HG02840 (cell line): ENCODE data around the gene TSHZ2.

Experiments
- ATAC-seq: cut with Tn5 transposase; IDR thresholded peaks from one replicate; pipeline ENCODE4 v1.9.1; 2021; ENCODE audit warnings: mild to moderate bottlenecking, moderate library complexity, moderate number of reproducible peaks; ENCODE audit not compliant: unreplicated experiment, low FRiP score

TSHZ2 gene

GRCh38 chr20:53287357-53288042, 315.3 kb downstream of the TSHZ2 start:
- no peak for ATAC-seq

- ATAC-seq, result no peak
Measured at GRCh38 chr20:53291548-53291947, 319.4 kb downstream of the TSHZ2 start.

DNA sequence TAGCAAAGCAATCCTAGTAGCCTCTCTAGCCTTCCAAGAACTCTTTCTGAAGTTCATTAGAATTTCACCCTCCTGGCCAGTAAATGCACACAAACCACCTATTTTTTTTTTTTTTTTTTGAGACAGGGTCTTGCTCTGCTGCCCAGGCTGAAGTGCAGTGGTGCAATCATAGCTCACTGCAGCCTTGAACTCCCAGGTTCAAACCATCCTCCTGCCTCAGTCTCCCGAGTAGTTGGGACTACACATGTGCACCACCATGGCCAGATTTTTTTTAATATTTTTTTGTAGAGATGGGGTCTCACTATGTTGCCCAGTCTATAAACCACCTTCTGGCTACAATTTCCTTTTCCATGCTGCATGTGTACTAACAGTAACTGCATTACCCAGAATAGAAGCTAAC, 320.2 kb downstream of the TSHZ2 start:
- ATAC-seq, result no peak

DNA sequence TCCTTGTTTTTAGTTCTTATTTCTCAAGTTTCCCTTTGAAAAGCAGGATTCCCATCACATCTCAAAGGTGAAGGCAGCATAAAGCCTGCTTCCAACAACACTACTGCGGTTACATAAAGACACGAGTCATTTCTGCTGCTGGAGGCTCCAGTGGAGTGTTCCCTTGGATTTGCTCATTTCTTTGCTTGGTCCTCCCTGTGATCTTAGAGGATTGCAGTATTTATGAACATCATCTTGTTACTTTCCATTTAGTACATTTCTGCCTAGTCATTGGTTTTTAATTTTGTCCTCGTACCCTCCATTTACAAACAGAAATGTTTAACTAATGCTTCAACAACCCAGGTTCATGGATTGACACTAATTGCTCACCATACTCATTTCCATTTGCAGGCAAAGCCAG, 322.6 kb downstream of the TSHZ2 start:
- no peak for ATAC-seq

DNA sequence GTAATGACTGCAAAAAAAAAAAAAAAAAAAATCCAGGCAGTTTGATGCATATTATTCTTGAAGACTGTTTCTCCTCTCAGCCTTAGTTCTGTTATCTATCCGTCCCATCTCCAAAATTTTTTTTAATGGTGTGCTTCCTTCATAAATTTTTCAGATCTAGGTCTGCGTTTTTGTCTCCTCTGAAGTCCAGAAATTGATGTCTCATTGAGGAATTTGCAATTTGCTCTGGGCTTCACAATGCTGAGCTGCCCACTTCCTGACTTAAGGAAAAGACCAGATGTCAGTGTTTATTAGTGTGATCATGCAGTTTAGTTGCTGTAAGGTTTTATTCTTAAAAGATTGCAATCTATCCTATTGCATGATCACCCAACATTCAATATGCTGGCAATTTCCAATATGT, 323.9 kb downstream of the TSHZ2 start:
- ATAC-seq, result no peak

DNA sequence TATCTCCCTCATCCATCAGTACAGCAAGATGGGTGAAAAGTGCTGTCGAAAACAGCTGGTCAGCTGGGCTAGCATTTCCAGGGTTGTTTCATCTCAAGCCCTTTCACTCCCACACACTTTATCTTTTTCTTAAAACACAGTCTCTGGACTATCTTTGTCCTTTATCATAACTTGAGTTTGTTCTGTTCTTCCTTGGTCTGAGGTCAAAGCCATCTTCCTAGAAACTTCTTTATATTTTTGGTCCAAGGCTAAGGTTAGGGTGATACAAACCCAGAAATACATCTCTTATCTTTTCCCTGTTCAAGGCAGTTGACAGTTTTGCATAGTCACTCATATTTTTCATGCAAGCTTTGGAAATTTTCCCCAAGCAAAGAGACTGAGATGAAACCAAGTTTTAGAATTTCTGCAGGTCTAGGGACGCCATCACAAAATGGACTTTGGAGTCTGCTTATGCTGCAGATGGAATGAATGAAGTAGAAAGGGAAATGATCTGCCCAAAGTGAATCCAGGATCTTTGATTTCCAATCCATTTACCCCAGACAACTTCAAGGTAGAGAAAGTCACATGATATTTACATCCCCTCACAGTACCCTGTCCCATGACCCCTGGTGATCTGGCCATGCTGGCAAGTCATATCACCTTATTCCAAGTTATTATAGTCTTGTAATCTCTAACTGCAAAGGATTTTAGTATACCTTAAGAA, 324.4 kb downstream of the TSHZ2 start:
- no peak for ATAC-seq

DNA sequence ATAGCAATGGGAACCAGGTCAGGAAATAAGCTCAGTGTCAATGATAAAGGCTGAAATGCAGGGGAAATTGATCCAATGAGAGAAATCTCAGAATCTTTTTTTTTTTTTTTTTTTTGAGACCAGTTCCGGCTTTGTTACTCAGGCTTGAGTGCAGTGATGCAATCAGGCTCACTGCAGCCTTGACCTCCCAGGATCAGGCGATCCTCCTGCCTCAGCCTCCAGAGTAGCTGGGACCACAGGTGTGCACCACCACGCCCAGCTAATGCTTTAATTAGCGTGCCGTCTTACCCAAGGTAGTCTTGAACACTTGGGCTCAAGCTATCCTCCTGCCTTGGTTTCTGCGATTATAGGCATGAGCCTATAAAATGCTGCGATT, 325.0 kb downstream of the TSHZ2 start:
- no peak for ATAC-seq

GRCh38 chr20:53298260-53298659, 326.1 kb downstream of the TSHZ2 start:
- no peak for ATAC-seq

GRCh38 chr20:53298911-53299310, 326.8 kb downstream of the TSHZ2 start:
- ATAC-seq, result no peak

GRCh38 chr20:53299831-53300230, 327.7 kb downstream of the TSHZ2 start:
- ATAC-seq, result no peak

- no peak for ATAC-seq
Measured at GRCh38 chr20:53301869-53302268, 329.7 kb downstream of the TSHZ2 start.

DNA sequence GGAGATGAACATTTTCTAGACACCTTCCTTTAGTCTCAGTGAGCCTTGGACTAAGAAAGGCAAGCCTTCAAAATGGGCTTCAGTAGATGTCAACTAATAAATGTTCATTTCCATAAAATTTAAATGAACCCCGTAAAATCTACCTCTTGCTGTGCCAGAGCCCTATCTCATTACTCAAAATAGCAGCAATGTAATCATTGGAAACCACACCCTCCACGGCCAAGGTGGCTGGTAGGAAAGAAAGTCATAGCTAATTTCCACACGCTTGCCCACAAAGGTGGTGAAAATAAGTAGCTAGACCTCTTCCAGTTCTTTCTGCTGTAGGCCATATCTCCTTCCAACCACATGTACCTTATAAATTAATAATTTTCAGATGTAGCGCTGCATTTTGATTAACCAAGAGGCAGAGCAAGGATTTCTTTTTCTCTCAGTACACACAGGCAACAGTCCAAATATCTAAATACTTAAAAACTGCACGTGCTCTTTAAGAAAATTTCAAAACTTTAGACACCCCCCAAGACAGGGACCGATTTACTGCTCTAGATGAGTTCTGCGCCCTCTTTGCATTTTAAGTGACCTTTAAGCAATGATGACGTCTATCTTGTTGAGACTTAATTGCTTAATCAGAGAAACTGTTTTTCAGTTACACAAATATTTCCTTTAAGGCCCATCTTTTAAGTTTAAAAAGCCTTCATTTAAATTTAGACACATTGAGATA, 330.7 kb downstream of the TSHZ2 start:
- no peak for ATAC-seq

DNA sequence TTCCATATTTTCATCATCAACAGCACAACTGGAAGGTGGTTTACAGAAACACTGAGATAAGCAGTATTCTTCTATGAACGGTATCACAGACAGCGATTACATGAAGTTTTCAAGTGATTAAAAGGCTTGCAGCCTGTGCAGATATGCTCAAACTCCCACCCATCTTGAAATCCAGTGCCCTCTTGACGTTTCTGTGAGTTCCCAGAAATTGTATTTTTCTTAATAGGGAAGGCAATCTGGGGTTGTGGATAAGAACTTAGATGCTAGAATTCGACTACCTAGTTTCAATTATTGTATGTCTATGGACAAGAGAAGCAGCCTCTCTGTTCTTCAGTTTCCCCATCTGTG, 331.2 kb downstream of the TSHZ2 start:
- ATAC-seq, result no peak

GRCh38 chr20:53304146-53304545, 332.0 kb downstream of the TSHZ2 start:
- no peak for ATAC-seq

- no peak for ATAC-seq
Measured at GRCh38 chr20:53306192-53306805, 334.1 kb downstream of the TSHZ2 start.

DNA sequence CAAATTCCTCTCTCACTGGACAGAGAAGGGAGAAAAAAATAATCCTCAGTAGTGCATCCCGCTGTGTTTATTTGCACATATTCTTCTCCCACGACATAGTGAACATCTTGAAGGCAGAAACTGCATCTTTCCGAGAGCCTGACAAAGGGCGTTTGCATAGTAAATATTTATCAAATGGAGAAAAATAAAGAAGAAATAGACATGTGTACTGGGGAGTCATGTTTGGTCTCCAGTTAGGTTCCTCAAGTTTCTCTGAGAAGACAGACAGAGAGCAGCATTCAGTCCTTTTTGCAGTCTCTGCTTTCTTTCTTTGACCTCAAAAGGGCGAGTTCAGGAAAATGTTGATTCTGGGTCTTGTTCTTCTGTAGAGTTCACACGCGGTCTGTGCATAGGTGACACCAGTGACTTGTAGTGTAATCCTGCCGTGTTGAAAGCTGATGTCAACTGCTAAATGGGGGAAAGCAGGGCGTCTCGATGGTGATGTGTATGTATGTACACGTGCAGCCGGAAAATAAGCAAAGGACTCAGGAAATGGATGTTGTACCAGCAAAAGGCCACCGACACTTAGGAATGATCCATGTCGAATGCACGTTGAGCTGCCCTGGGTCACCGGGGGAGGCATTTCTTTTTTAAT, 335.9 kb downstream of the TSHZ2 start:
- ATAC-seq, result no peak

DNA sequence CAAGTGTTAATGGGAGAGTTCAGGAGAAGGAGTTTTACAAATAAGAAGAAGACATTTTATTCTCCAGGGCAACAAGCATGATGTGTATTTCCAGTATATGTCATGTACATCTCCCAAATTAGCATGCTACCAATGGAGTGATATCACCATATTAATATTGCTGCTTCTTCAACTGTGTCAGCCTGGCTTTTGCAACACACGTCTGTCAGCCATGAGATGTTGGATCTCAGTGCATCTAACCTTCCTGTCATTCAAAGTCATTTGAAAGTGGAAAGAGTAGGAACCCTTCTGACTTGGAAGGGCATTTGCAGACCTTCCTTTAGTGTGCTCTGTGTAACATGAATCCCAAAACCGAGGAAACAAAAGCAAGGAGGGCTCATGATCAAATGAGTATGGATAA, 337.4 kb downstream of the TSHZ2 start:
- no peak for ATAC-seq

DNA sequence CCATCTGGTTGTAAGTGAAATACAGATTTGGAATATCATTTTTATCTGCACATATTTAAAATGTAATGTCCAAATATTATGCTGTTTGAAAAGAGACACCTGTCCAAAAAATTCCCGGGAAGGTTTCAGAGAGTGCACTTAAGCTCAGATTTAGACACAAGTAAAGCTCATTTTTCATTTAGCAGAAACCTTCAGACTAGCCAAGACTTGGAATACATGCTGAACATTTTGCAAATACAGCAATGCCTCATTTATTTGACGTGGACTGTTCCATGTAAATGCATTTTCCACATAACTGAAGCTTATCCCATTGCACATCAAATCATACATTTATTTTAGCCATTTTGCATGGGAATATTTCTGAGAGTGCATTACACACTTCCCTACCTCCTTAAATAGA, 340.8 kb downstream of the TSHZ2 start:
- ATAC-seq, result no peak

- ATAC-seq, result no peak
Measured at GRCh38 chr20:53316206-53316937, 344.2 kb downstream of the TSHZ2 start.

DNA sequence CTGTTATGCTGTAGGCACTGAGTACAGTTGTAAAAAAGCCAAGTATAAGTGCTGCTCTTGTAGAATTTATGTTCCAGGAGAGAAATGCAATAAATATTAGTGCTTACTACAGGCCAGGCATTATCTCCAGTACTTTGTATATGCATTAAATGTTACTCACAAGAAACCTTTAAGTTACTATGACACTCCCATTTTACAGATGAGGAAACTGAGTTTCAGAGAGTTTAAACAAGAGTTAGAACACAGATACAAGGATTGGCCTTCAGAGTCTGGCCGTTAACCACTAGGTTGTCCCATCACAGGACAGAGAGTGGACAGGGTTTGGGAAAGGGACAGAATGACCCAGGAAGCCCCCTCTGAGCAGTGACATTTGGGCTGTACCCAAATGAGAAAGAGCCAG, 347.0 kb downstream of the TSHZ2 start:
- ATAC-seq, result no peak
